HUES6 (cell line): Measurements from ENCODE around the gene MAP6D1.

Experiments used
- H3K27ac ChIP-seq: 2 replicates; pipeline ENCODE4 v1.7.0; 2013; ENCODE audit warnings: low read depth, mild to moderate bottlenecking, low read length, inconsistent platforms
- H3K27me3 ChIP-seq: 2 replicates; pipeline ENCODE4 v1.6.1; 2013; ENCODE audit warnings: low read length; ENCODE audit not compliant: control insufficient read depth, insufficient read depth
- H3K36me3 ChIP-seq: 2 replicates; pipeline ENCODE4 v1.6.1; 2013; ENCODE audit warnings: low read length; ENCODE audit not compliant: control insufficient read depth, insufficient read depth
- H3K4me1 ChIP-seq: 2 replicates; pipeline ENCODE4 v1.6.1; 2013; ENCODE audit warnings: low read length; ENCODE audit not compliant: control insufficient read depth, insufficient read depth
- H3K4me3 ChIP-seq: 2 replicates; pipeline ENCODE4 v1.5.1; 2013; ENCODE audit warnings: low read depth, low read length
- H3K9ac ChIP-seq: one replicate; pipeline ENCODE4 v1.6.1; 2013; ENCODE audit warnings: mild to moderate bottlenecking, low read length
- H3K9me3 ChIP-seq: 2 replicates; pipeline ENCODE4 v1.6.1; 2013; ENCODE audit warnings: low read depth, low read length; ENCODE audit not compliant: control insufficient read depth, insufficient read depth

The MAP6D1 gene

GRCh38 chr3:183775781-183776180 lies 49.6 kb downstream of the MAP6D1 start:
- H3K9me3 ChIP-seq = 0 out of 2 replicates have a peak, but pooled peaks cover 6% of the 10 kb centered on the region
- H3K4me1 ChIP-seq = no peaks in the 10 kb centered on the region
- H3K36me3 ChIP-seq = peaks cover 88% of the 10 kb centered on the region
- no peak overlapping the region for H3K27ac ChIP-seq
- no peak overlapping the region for H3K4me3 ChIP-seq
- no peak overlapping the region for H3K9ac ChIP-seq
- H3K27me3 ChIP-seq = no peaks in the 10 kb centered on the region

GRCh38 chr3:183774631-183775030 lies 50.7 kb downstream of the MAP6D1 start:
- Histone ChIP-seq H3K27ac (no peak overlapping the region), H3K36me3 (peaks cover 83% of the 10 kb centered on the region), H3K27me3 (no peaks in the 10 kb centered on the region), H3K9me3 (0 out of 2 replicates have a peak, but pooled peaks cover 6% of the 10 kb centered on the region), H3K4me3 (no peak overlapping the region), H3K4me1 (no peaks in the 10 kb centered on the region), H3K9ac (no peak overlapping the region)

GRCh38 chr3:183769453-183769852 lies 55.9 kb downstream of the MAP6D1 start:
- H3K27ac ChIP-seq = no peak overlapping the region
- peaks cover 59% of the 10 kb centered on the region for H3K36me3 ChIP-seq
- H3K27me3 ChIP-seq = no peaks in the 10 kb centered on the region
- H3K9ac ChIP-seq = no peak overlapping the region
- no peak overlapping the region for H3K4me3 ChIP-seq
- no peaks in the 10 kb centered on the region; the same call in 1 of the 2 replicates for H3K4me1 ChIP-seq
- H3K9me3 ChIP-seq = 0 out of 2 replicates have a peak, but pooled peaks cover 6% of the 10 kb centered on the region

- Histone ChIP-seq H3K9me3 (no peaks in the 10 kb centered on the region), H3K27me3 (no peaks in the 10 kb centered on the region), H3K4me1 (no peaks in the 10 kb centered on the region; the same call in 1 of the 2 replicates), H3K9ac (no peak overlapping the region), H3K36me3 (peaks cover 52% of the 10 kb centered on the region), H3K4me3 (no peak overlapping the region), H3K27ac (no peak overlapping the region)
These were observed 57.3 kb downstream of the MAP6D1 start for GRCh38 chr3:183768114-183768513.

- Histone ChIP-seq H3K36me3 (peaks cover 48% of the 10 kb centered on the region), H3K9me3 (no peaks in the 10 kb centered on the region), H3K4me1 (no peaks in the 10 kb centered on the region; the same call in 1 of the 2 replicates), H3K9ac (no peak overlapping the region), H3K4me3 (no peak overlapping the region), H3K27ac (no peak overlapping the region), H3K27me3 (no peaks in the 10 kb centered on the region)
These were observed 58.4 kb downstream of the MAP6D1 start for GRCh38 chr3:183766745-183767606.

GRCh38 chr3:183766107-183766506 lies 59.3 kb downstream of the MAP6D1 start:
- H3K27ac ChIP-seq = no peak overlapping the region
- no peaks in the 10 kb centered on the region for H3K27me3 ChIP-seq
- H3K4me3 ChIP-seq = no peak overlapping the region
- H3K9me3 ChIP-seq = no peaks in the 10 kb centered on the region
- no peaks in the 10 kb centered on the region; the same call in 1 of the 2 replicates for H3K4me1 ChIP-seq
- H3K36me3 ChIP-seq = peaks cover 54% of the 10 kb centered on the region
- H3K9ac ChIP-seq = no peak overlapping the region
